ENCODE measurements around the gene BANF2. TPM values are rescaled to one million over a fixed set of nuclear protein-coding genes. Genes with fewer than 3 reads are reported as not detected.
A peak's percentile ranks its signal among the peaks of the same experiment; 100 is the strongest.

The BANF2 gene
- total and polyA plus RNA-seq, 4 donors: not detected

DNA sequence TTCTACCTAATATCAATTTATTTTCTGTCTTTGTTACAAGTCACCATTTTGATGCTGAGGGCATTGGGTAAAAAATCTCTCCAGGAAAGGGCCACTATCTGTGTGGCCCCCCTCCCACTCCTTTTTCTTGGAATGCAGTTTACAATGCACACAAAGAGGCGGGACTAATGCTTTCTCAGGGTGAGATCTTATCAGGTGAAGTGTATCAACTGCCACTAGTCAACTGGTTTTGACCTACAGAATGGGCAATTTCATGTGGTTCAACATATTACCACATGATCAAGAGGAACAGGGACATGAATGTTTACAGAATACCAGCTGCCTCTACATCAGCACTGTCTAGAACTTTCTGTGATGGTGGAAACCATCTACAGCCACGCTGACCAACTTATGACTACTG, 21.5 kb upstream of the BANF2 start:
- Histone ChIP-seq H3K9ac (ENCODE audit: low read depth in 1 of 2, low read length in 2 of 2) (no peak overlapping the region), H3K27me3 (ENCODE audit: control insufficient read depth in 4 of 4, insufficient read depth in 4 of 4, low read length in 3 of 4) (no peaks in the 10 kb centered on the region), H3K27ac (ENCODE audit: low read depth in 1 of 2, low read length in 2 of 2) (peak overlapping the region in 1 of 2 donors; percentile 17), H3K4me1 (ENCODE audit: control insufficient read depth in 4 of 4, insufficient read depth in 4 of 4, low read length in 3 of 4) (peaks cover 8 to 63% (median 57%) of the 10 kb centered on the region in 4 donors), H3K9me3 (ENCODE audit: control insufficient read depth in 4 of 4, low read length in 3 of 4) (no peaks in the 10 kb centered on the region), H3K4me3 (ENCODE audit: low read depth in 1 of 3, low read length in 3 of 3) (no peak overlapping the region), H3K36me3 (ENCODE audit: control insufficient read depth in 4 of 4, insufficient read depth in 3 of 4, low read depth in 1 of 4, low read length in 3 of 4) (peaks cover 4 to 24% (median 14%) of the 10 kb centered on the region in 4 donors)
- no peak for DNase-seq (ENCODE audit: low spot score)
- TF ChIP-seq NR2F2 (IDR thresholded peaks at IDR 0.05) (no peak), FOXA1 (IDR thresholded peaks at IDR 0.05) (no peak), HNF4A (conservative IDR thresholded peaks at IDR 0.05) (no peak), RAD21 (IDR thresholded peaks at IDR 0.05) (no peak)
- TF ChIP-seq, protein P1, sequence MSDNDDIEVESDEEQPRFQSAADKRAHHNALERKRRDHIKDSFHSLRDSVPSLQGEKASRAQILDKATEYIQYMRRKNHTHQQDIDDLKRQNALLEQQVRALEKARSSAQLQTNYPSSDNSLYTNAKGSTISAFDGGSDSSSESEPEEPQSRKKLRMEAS (IDR thresholded peaks at IDR 0.05): no peak
- TF ChIP-seq, protein P2, sequence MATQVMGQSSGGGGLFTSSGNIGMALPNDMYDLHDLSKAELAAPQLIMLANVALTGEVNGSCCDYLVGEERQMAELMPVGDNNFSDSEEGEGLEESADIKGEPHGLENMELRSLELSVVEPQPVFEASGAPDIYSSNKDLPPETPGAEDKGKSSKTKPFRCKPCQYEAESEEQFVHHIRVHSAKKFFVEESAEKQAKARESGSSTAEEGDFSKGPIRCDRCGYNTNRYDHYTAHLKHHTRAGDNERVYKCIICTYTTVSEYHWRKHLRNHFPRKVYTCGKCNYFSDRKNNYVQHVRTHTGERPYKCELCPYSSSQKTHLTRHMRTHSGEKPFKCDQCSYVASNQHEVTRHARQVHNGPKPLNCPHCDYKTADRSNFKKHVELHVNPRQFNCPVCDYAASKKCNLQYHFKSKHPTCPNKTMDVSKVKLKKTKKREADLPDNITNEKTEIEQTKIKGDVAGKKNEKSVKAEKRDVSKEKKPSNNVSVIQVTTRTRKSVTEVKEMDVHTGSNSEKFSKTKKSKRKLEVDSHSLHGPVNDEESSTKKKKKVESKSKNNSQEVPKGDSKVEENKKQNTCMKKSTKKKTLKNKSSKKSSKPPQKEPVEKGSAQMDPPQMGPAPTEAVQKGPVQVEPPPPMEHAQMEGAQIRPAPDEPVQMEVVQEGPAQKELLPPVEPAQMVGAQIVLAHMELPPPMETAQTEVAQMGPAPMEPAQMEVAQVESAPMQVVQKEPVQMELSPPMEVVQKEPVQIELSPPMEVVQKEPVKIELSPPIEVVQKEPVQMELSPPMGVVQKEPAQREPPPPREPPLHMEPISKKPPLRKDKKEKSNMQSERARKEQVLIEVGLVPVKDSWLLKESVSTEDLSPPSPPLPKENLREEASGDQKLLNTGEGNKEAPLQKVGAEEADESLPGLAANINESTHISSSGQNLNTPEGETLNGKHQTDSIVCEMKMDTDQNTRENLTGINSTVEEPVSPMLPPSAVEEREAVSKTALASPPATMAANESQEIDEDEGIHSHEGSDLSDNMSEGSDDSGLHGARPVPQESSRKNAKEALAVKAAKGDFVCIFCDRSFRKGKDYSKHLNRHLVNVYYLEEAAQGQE (IDR thresholded peaks at IDR 0.05): no peak
- TF ChIP-seq, protein P3, sequence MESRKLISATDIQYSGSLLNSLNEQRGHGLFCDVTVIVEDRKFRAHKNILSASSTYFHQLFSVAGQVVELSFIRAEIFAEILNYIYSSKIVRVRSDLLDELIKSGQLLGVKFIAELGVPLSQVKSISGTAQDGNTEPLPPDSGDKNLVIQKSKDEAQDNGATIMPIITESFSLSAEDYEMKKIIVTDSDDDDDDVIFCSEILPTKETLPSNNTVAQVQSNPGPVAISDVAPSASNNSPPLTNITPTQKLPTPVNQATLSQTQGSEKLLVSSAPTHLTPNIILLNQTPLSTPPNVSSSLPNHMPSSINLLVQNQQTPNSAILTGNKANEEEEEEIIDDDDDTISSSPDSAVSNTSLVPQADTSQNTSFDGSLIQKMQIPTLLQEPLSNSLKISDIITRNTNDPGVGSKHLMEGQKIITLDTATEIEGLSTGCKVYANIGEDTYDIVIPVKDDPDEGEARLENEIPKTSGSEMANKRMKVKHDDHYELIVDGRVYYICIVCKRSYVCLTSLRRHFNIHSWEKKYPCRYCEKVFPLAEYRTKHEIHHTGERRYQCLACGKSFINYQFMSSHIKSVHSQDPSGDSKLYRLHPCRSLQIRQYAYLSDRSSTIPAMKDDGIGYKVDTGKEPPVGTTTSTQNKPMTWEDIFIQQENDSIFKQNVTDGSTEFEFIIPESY (IDR thresholded peaks at IDR 0.05): no peak
- 92% methylated on average over 2 of the region's 2 CpGs for WGBS

DNA sequence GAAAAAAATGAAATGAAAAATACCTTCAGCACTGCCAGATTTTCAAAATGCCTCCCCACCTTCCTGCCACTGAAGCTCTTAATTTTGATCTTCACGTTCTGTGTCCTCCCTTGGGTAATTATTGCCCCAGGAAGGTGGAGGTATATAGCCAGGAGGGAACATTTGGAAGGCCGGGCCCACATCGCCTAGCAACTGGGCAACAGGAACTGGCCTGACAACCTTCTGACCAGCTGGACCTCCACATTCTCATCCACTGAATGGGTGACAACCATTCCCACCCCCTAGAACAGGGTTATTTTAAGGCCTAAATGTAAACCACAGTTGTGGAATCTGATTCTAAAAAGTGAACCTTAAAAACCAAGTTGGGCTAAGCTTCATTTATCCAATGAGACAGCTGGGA, 20.9 kb upstream of the BANF2 start:
- Histone ChIP-seq H3K9me3 (ENCODE audit: control insufficient read depth in 4 of 4, low read length in 3 of 4) (no peaks in the 10 kb centered on the region), H3K9ac (ENCODE audit: low read depth in 1 of 2, low read length in 2 of 2) (no peak overlapping the region), H3K4me3 (ENCODE audit: low read depth in 1 of 3, low read length in 3 of 3) (no peak overlapping the region), H3K27ac (ENCODE audit: low read depth in 1 of 2, low read length in 2 of 2) (peak overlapping the region in 1 of 2 donors; percentile 1), H3K36me3 (ENCODE audit: control insufficient read depth in 4 of 4, insufficient read depth in 3 of 4, low read depth in 1 of 4, low read length in 3 of 4) (peaks cover 4 to 24% (median 14%) of the 10 kb centered on the region in 4 donors), H3K27me3 (ENCODE audit: control insufficient read depth in 4 of 4, insufficient read depth in 4 of 4, low read length in 3 of 4) (no peaks in the 10 kb centered on the region), H3K4me1 (ENCODE audit: control insufficient read depth in 4 of 4, insufficient read depth in 4 of 4, low read length in 3 of 4) (peaks cover 9 to 69% (median 61%) of the 10 kb centered on the region in 4 donors)
- WGBS: 73% methylated on average over 3 of the region's 3 CpGs
- DNase-seq (ENCODE audit: low spot score): no peak
- TF ChIP-seq RXRA (IDR thresholded peaks at IDR 0.05): no peak
- TF ChIP-seq JUND (IDR thresholded peaks at IDR 0.05): no peak
- TF ChIP-seq, protein P4, sequence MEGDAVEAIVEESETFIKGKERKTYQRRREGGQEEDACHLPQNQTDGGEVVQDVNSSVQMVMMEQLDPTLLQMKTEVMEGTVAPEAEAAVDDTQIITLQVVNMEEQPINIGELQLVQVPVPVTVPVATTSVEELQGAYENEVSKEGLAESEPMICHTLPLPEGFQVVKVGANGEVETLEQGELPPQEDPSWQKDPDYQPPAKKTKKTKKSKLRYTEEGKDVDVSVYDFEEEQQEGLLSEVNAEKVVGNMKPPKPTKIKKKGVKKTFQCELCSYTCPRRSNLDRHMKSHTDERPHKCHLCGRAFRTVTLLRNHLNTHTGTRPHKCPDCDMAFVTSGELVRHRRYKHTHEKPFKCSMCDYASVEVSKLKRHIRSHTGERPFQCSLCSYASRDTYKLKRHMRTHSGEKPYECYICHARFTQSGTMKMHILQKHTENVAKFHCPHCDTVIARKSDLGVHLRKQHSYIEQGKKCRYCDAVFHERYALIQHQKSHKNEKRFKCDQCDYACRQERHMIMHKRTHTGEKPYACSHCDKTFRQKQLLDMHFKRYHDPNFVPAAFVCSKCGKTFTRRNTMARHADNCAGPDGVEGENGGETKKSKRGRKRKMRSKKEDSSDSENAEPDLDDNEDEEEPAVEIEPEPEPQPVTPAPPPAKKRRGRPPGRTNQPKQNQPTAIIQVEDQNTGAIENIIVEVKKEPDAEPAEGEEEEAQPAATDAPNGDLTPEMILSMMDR (IDR thresholded peaks at IDR 0.05; ENCODE audit: low read depth, low read length, missing input control): no peak
- TF ChIP-seq FOXA1 (IDR thresholded peaks at IDR 0.05): no peak
- no peak for TF ChIP-seq HNF4A (conservative IDR thresholded peaks at IDR 0.05)
- TF ChIP-seq FOXA2 (IDR thresholded peaks at IDR 0.05): no peak
- no peak for TF ChIP-seq HNF4G (IDR thresholded peaks at IDR 0.05)
- TF ChIP-seq, protein P3 (IDR thresholded peaks at IDR 0.05): no peak
- no peak for TF ChIP-seq SP1 (IDR thresholded peaks at IDR 0.05)
- TF ChIP-seq YY1 (IDR thresholded peaks at IDR 0.05): no peak
- TF ChIP-seq, protein P2 (IDR thresholded peaks at IDR 0.05): no peak

All from liver (tissue), 9 donors.